ENCODE data around the gene MYO1G. TPM values are rescaled to one million over a fixed set of nuclear protein-coding genes. Genes with fewer than 3 reads are reported as not detected.

Gene MYO1G
- total RNA-seq, 1 experiment from 2014 or later, result 0.57 TPM

DNA sequence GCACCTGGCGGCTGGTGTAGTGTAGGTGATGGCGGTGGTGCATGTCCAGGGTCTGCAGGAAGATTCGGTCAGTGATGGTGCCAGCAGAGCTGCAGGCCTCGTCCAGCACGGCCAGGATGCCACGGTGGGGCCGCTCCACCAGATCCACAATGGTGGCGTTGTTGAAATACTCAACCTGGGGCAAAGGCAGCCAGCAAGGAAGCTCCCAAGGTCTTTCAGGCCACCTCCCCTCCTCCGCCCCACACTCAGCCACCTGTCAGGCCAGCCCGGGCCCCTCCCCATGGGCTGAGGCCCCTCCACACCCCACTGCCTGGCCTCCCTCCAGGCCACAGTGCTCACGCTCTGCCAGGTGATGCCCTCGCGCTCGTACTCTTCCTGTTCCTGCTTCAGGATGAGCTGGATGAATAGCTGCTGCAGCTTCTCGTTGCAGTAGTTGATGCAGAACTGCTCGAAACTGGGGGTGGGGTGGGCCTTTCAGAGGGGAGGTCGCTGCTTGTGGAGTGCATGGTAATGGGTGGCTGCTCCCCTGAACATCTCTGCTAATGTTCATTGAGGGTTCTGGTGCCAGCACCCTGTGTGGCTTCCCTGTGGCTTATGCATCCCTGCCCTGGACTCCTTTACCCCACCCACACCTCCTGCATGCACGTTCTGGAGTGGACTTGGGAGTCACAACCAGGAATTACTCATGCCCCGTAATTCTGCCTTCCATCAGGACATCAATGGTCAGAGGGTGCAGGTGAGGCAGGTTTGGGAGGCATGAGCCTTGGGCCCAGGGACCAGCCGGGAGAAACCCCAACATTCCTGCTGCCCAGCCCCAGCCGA lies 8.9 kb downstream of the MYO1G start:
- H3K9ac ChIP-seq (ENCODE audit: extremely low read depth, insufficient read length, low read length), result no peak overlapping the region
- no peak overlapping the region for H2BK15ac ChIP-seq (ENCODE audit: low read depth, low read length)
- no peaks in the 10 kb centered on the region; the same call in 1 of the 2 replicates for H3K27me3 Mint-ChIP-seq (ENCODE audit: low read depth)
- H4K91ac ChIP-seq (ENCODE audit: insufficient read length, low read depth, low read length), result no peak overlapping the region
- H3K27me3 ChIP-seq (ENCODE audit: insufficient read depth, low read length), result no peaks in the 10 kb centered on the region
- no peaks in the 10 kb centered on the region for H4K20me1 ChIP-seq (ENCODE audit: control insufficient read depth, insufficient read depth, insufficient read length)
- no peaks in the 10 kb centered on the region for H3K9me3 ChIP-seq (ENCODE audit: control insufficient read depth, low read depth, low read length)
- peaks cover 0 to 5% of the 10 kb centered on the region in 2 experiments; a peak in 3 of 4 replicates for H3K4me1 Mint-ChIP-seq
- H3K27ac ChIP-seq (ENCODE audit: insufficient read length, low read depth, low read length), result no peak overlapping the region
- H3T11ph ChIP-seq (ENCODE audit: low read length), result no peak overlapping the region
- no peaks in the 10 kb centered on the region for H3K79me2 ChIP-seq (ENCODE audit: insufficient read depth, low read length)
- WGBS (ENCODE audit: extremely low coverage, insufficient read length, low lambda C conversion rate), result no CpG with 5 or more reads among the region's 21 CpGs
- H3K4ac ChIP-seq (ENCODE audit: low read depth, low read length), result no peak overlapping the region
- no peaks in the 10 kb centered on the region for H3K9me3 Mint-ChIP-seq
- H2AFZ ChIP-seq (ENCODE audit: low read length), result no peak overlapping the region
- H3K56ac ChIP-seq (ENCODE audit: insufficient read length, low read depth, low read length), result no peak overlapping the region
- no peak overlapping the region for H3K18ac ChIP-seq (ENCODE audit: insufficient read length, low read depth, low read length)
- no peaks in the 10 kb centered on the region for H3K4me1 ChIP-seq (ENCODE audit: insufficient read depth, low read length)
- no peak overlapping the region for H4K5ac ChIP-seq (ENCODE audit: insufficient read length, low read depth, low read length)
- H3K36me3 Mint-ChIP-seq (ENCODE audit: insufficient read depth in 1 of 3, low read depth in 3 of 3), result no peaks in the 10 kb centered on the region; a peak in 1 of 7 replicates
- no peak overlapping the region for H2BK120ac ChIP-seq (ENCODE audit: low read depth, low read length, poor library complexity, severe bottlenecking)
- no peaks in the 10 kb centered on the region for H3K79me1 ChIP-seq (ENCODE audit: insufficient read depth, low read depth, low read length, poor library complexity, severe bottlenecking)
- no peak overlapping the region for H2BK20ac ChIP-seq (ENCODE audit: low read depth, low read length, poor library complexity, severe bottlenecking)
- H3K23me2 ChIP-seq (ENCODE audit: insufficient read length, low read depth, low read length, poor library complexity, severe bottlenecking), result no peaks in the 10 kb centered on the region
- TF ChIP-seq, protein P1, sequence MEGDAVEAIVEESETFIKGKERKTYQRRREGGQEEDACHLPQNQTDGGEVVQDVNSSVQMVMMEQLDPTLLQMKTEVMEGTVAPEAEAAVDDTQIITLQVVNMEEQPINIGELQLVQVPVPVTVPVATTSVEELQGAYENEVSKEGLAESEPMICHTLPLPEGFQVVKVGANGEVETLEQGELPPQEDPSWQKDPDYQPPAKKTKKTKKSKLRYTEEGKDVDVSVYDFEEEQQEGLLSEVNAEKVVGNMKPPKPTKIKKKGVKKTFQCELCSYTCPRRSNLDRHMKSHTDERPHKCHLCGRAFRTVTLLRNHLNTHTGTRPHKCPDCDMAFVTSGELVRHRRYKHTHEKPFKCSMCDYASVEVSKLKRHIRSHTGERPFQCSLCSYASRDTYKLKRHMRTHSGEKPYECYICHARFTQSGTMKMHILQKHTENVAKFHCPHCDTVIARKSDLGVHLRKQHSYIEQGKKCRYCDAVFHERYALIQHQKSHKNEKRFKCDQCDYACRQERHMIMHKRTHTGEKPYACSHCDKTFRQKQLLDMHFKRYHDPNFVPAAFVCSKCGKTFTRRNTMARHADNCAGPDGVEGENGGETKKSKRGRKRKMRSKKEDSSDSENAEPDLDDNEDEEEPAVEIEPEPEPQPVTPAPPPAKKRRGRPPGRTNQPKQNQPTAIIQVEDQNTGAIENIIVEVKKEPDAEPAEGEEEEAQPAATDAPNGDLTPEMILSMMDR (conservative IDR thresholded peaks at IDR 0.05), result no peak
- H3K4me3 Mint-ChIP-seq, result no peak overlapping the region; a peak in 1 of 5 replicates
- peak; percentile 18 for DNase-seq
- no peak overlapping the region for H2AK5ac ChIP-seq (ENCODE audit: insufficient read length, low read length)
- H4K8ac ChIP-seq (replicated peaks; ENCODE audit: insufficient read length, low read depth, low read length), result no peak overlapping the region
- no peak overlapping the region for H2BK5ac ChIP-seq (ENCODE audit: insufficient read length, low read length)
- no peak overlapping the region; a peak in 1 of 7 replicates for H3K27ac Mint-ChIP-seq
- H3K14ac ChIP-seq (ENCODE audit: insufficient read depth, low read length), result no peak overlapping the region; the same call in 1 of the 2 replicates
- H3K4me2 ChIP-seq (ENCODE audit: insufficient read depth, insufficient read length, low read length), result no peak overlapping the region
- H3K23ac ChIP-seq (ENCODE audit: insufficient read length, low read depth, low read length), result no peak overlapping the region
- H2BK12ac ChIP-seq (ENCODE audit: insufficient read length, low read depth, low read length), result no peak overlapping the region

Measured in H9 (cell line).